LNCaP clone FGC (cell line): ENCODE results near the gene GDF10.

Source experiments
- DNase-seq: peaks from one replicate; pipeline ENCODE4 v3.0.0-alpha.2; 2011; ENCODE audit warnings: low read depth
- H3K4me3 ChIP-seq: 2 replicates; pipeline ENCODE4 v1.5.1; 2011; ENCODE audit warnings: mild to moderate bottlenecking, low read depth, low read length, control low read depth
- CTCF ChIP-seq: IDR thresholded peaks from 2 replicates; pipeline ENCODE4 v1.5.1; 2012; ENCODE audit warnings: mild to moderate bottlenecking; ENCODE audit not compliant: control insufficient read depth, insufficient read depth; ENCODE audit errors: extremely low read depth

Gene GDF10

GRCh38 chr10:47330366-47330765 is 30.4 kb downstream of the GDF10 start:
- TF ChIP-seq CTCF = no peak
- H3K4me3 ChIP-seq = no peak overlapping the region
- no peak for DNase-seq

GRCh38 chr10:47330804-47331203 is 30.8 kb downstream of the GDF10 start:
- no peak for DNase-seq
- TF ChIP-seq CTCF = no peak
- no peak overlapping the region for H3K4me3 ChIP-seq

- DNase-seq = no peak
- H3K4me3 ChIP-seq = no peak overlapping the region
- no peak for TF ChIP-seq CTCF
Observed at GRCh38 chr10:47331491-47331890, 31.5 kb downstream of the GDF10 start.

- DNase-seq = no peak
- TF ChIP-seq CTCF = no peak
- H3K4me3 ChIP-seq = no peak overlapping the region
Observed at GRCh38 chr10:47331954-47332353, 32.0 kb downstream of the GDF10 start.

- no peak overlapping the region for H3K4me3 ChIP-seq
- TF ChIP-seq CTCF = no peak
- no peak for DNase-seq
Observed at GRCh38 chr10:47332371-47332770, 32.4 kb downstream of the GDF10 start.

DNA sequence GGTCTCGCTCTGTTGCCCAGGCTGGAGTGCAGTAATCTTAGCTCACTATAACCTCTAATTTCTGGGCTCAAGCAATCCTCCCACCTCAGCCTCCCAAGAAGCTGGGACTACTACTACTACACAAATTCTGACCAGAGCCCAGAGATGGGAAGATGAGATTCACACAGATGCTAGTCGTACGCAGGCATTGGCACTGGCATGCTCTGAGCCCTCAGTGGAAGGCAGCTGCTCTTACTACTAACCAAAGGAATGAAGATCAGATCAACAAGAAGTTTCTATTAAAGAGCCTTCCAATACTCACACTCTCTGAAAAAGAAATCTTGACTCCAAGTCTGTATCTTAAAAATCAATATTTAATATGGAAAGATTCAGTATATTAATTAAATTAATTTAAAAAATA is 32.9 kb downstream of the GDF10 start:
- no peak for TF ChIP-seq CTCF
- DNase-seq = no peak
- H3K4me3 ChIP-seq = no peak overlapping the region

DNA sequence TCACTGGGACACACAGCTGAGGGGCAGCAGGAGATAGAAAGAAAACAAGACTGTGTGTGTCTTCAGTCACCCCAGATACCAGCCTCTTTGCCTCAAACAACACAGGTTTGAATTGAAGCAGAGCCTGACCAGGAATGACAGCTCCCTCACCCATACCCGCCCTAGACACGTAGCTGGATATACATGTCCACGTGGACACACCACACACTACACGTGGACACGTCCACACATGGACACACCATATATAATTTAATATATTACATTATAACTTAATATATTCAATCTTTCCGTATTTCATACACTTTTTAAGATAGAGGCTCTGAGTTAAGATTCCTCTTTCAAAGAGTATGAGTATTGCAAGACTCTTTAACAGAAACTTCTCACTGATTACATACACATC is 33.5 kb downstream of the GDF10 start:
- DNase-seq = no peak
- no peak for TF ChIP-seq CTCF
- no peak overlapping the region for H3K4me3 ChIP-seq
